Measurements from ENCODE around the gene RCOR2.

Gene RCOR2

DNA sequence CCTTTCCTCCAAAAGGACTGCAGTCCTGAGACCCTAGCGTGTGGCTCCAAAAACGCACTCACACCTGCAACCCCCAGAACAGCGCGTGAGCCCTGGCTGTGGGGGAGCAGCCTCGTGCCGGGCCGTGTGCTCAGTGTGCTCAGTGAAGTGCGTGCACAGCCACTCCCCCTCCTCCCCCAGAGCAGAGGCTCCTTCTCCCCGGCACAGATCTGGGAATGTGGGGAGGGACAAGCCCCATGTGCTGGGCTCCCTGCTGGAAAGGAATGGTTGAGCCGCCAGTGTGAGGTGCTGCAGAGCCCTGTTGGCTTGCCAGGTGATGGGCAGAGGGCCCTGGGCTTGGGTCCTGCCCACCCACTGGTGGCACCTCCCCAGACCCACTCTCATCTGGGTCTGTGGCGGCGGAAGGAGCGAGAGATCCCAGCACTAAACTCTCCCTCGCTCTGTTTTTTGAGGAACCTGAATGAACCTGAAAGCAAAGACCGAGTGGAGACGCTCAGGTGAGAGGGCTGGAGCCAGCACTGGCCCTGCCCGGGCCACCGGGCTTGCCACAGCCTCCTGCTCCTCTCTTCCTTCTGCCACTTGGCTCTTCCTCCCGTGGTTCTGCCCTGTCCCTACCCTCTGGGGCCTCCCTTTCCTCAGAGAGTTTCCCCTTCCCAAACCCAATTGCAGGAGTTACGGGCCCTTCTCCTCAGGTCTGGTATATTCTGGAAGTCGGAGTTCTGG is 9.0 kb downstream of the RCOR2 start:
- no peak for DNase-seq (ENCODE audit: low read depth in 2 of 2)

DNA sequence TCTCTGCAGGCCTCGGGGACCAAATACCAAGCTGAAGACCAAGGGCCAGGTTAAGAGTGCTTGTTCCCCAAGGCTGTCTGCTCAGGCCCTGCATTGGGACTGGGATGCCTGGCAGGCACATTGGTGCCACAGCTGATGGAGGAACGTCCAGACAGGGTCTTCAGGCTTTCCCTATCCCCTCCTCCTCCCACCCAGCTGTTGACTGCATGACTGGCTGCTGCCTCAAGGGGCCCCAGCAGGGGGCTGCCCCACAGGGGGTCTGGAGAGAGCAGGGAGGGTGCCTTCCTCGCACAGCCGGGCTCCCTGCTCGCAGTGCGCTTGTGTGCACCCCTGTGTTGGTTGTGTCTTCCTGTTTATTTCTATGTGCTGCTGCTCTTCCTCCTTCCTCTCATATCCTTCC is 9.9 kb downstream of the RCOR2 start:
- no peak for DNase-seq (ENCODE audit: low read depth in 2 of 2)

DNA sequence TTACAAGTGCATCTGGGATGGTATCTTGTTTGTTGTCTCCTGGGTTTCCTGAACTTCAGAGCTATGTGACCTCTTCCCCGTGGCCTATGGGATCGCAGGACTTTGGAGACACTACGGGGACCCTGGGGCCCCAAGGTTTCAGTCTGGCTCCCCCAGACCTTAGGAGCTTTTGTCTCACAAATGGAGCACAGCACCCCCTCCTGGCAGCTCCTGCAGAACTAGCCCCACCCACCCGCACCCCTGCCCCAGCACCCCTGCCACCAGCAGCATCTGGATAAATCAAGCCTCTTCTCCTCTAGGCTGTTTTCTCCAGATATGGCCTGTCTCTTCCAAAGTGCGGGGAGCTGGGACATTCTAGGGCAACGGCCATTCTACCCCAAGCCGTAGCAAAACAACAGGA is 10.4 kb downstream of the RCOR2 start:
- DNase-seq (ENCODE audit: low read depth in 2 of 2) = peak; percentile 26 to 32

DNA sequence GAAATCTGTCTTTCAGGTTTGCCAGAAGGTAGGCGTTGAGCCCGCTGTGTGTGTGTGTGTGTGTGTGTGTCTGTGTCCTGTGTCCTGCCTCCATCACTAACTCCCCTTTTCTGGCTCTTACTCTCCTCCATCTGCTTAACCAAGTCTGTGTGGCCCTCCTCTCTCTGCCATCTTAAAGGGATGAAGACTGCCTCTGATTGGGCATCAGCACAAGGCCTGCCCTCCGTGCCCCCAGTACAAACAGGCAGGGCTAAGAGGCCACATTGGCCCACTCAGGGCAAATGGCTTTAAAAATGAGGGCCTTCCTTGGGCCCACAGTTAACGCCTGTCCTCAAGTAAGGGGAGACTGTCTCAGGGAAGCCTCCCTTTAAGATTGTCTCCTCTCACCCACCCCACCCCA is 10.9 kb downstream of the RCOR2 start:
- no peak for DNase-seq (ENCODE audit: low read depth in 2 of 2)

DNA sequence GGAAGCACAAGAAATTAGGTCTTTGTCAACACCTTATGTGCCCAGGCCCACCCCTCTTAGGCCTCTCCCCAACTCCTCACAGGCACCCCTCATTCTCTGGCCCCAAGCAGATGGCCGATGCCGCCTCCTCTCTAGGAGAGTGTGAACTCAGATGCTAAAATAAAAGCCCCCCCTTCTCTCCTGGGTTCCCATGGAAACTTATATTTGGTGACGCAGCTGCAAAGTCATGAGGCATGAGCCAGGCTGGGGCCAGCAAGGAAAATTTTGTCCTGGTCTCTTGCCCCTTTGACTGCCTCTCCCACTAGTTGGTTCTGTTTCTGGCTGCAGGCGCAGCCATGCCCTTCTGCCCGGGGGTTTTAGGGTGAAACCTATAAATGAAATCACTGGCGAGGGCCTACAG is 11.8 kb downstream of the RCOR2 start:
- DNase-seq (ENCODE audit: low read depth in 2 of 2) = no peak

DNA sequence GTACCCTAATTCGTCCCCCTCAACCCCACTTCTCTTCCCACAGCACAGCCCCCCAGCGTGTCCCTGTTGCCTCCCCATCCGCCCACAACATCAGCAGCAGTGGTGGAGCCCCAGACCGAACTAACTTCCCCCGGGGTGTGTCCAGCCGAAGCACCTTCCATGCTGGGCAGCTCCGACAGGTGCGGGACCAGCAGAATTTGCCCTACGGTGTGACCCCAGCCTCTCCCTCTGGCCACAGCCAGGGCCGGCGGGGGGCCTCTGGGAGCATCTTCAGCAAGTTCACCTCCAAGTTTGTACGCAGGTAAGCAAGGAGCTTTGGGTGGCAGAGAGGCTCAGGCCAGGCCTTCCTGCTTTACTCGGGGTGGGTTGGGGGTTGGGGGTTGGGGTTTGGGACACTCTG is 12.2 kb downstream of the RCOR2 start:
- DNase-seq (ENCODE audit: low read depth in 2 of 2) = no peak

DNA sequence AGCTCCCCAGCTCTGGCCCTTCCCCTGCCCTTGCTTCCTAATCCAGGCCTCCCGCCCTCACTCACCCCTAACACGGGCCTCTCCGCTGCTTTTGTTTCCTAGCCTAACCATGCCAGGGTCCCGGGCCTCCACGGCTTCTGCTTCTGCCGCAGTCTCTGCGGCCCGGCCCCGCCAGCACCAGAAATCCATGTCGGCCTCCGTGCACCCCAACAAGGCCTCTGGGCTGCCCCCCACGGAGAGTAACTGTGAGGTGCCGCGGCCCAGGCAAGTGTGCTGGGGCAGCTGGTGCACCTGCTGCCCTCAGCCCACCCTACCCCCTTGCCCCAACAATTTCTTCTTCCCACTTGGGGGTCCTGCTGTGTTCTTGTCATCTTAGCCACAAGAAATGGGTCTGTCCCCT is 13.1 kb downstream of the RCOR2 start:
- DNase-seq (ENCODE audit: low read depth in 2 of 2) = no peak

DNA sequence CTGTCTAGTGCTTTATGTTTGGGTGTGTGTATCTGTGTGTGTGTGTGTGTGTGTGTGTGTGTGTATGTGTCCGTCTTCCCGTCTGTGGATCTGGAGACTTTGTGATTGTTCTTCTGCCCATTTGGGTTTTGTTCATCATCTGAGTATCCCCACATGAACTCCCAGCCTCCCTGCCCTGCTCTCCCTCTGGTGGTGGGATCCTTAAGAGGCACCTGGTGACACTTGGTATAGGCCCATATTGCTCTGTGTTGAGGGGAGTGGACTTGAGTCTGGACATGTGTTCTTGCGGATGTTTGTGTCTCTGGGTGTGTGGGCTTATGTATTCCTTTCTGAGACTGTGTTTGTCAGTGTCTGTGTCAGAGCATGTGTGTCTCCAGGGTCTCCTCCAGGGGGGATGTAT is 15.3 kb downstream of the RCOR2 start:
- DNase-seq (ENCODE audit: low read depth in 2 of 2) = no peak

DNA sequence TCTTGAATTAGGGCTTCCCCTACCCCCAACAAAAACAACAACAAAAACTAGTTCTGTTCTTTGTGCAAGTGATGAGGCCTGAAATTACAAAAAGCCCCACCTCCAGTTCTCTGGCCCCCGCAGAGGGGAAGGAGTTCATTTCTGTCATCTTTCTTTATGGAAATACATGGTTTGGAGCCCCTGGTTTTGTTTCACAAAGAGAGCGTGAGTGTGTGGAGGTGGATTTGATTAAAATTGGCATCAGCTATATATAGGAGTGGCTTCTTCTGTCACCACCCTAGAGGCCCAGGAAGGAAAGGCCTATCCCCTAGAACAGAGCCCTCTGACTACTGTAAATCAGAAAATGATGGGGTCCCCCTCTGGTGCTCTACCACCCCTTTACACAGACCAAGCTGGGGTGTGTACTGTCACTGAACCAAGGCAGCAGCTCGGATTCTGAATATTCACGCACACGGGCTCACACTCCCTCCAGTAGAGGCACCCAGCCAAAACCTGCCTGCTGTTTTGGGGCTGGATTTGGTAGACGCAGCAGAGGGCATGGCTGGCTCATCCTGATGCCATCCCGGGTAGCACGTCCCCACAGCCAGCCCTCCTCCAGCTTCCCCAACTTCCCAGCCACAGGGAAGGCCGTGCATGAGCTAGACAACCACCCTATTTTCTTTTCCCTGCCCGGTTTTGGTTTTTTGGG is 19.4 kb downstream of the RCOR2 start:
- DNase-seq (ENCODE audit: low read depth in 2 of 2) = no peak

DNA sequence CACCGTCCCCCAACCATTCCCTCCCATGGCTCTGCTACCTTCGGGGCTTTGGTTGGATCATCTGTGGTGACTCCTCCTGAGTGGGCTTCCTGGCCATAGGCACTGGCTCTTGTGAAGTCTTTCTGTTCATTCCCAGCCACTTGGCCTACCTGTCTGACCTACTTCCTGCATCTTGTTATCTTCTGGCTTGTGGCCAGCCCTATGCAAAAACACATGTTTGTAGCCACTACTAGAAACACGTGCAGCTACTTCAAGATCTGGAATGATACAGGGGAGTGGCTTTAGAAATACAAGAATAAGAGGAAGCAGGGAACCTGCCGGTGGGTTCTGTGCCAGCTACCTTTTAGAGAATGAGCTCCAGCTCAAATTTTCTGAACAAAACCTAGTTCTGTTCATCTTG is 20.9 kb downstream of the RCOR2 start:
- no peak for DNase-seq (ENCODE audit: low read depth in 2 of 2)

DNA sequence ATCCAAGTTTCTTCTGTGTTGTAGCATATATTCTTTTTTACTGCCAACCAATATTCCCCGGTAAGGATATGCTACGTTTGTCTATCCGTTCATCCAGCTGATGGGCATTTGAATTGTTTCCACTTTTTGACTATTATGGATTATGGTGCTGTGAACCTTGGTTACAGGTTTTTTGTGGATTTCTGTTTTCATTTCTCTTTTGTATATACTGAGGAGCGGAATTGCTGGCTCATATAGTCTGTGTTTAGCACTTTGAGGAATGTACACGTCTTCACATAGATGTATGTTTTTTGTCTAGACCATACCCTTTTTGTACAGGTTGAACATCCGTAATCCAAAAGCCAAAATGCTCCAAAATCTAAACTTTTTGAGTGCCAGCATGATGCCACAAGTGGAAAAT is 23.6 kb downstream of the RCOR2 start:
- no peak for DNase-seq (ENCODE audit: low read depth in 2 of 2)

DNA sequence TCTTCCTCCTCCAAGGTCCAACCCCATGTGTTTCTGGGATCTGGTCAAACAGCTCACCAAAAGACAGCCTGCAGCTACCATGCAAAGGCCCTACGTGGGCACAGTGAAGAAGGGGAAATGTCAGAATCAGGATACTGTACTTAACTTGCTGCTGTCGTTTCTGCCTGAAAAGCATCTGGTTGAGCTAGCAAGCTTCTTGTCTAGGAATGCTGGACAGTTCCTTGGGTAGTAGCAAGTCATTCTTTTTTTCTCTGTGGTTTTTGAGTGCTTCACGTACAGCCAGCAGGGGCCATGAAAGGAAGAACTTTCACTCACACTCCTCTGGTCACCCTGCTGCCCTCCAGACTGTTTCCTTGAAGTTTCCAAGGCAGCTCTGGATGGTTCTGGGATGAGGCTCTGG is 24.7 kb downstream of the RCOR2 start:
- DNase-seq (ENCODE audit: low read depth in 2 of 2) = no peak

DNA sequence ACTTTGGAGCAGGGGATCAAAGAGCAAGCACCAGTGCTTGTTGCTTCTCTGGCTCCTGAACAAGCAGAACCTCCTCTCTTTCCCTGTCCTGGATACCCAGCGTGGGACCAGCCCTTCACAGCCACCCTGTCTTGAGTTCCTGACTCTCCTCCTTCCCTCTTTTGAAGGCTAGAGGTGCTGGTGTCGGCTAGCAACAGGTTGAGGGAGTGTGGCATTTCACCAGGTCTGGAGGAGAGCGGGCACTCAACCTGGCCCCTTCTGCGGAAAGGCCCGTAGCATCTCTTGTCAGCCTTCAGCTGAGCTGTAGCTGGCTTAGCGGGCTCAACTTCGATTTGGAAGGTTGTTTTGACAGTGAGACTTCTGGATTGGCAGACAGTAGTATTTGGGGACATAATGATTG is 26.6 kb downstream of the RCOR2 start:
- no peak for DNase-seq (ENCODE audit: low read depth in 2 of 2)

DNA sequence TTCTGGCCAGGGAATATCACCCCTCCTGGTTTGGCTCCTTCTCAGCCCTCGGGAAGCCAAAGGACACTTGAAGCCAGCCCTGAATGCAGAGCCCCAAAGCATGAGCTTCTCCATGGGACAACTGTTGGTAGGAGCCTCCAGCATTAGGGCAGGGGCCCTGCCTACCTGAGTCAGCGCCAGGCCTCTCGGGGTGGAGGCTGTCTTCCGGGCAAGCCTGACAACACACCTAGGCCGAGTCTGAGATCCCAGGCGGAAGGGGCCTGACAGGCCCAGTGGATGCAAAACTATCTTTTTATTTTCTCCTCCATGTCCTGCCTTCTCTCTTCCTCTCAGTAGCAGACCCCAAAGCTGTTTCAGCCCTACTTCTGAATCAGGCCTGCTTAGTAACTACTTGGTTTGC is 27.6 kb downstream of the RCOR2 start:
- no peak for DNase-seq (ENCODE audit: low read depth in 2 of 2)

DNA sequence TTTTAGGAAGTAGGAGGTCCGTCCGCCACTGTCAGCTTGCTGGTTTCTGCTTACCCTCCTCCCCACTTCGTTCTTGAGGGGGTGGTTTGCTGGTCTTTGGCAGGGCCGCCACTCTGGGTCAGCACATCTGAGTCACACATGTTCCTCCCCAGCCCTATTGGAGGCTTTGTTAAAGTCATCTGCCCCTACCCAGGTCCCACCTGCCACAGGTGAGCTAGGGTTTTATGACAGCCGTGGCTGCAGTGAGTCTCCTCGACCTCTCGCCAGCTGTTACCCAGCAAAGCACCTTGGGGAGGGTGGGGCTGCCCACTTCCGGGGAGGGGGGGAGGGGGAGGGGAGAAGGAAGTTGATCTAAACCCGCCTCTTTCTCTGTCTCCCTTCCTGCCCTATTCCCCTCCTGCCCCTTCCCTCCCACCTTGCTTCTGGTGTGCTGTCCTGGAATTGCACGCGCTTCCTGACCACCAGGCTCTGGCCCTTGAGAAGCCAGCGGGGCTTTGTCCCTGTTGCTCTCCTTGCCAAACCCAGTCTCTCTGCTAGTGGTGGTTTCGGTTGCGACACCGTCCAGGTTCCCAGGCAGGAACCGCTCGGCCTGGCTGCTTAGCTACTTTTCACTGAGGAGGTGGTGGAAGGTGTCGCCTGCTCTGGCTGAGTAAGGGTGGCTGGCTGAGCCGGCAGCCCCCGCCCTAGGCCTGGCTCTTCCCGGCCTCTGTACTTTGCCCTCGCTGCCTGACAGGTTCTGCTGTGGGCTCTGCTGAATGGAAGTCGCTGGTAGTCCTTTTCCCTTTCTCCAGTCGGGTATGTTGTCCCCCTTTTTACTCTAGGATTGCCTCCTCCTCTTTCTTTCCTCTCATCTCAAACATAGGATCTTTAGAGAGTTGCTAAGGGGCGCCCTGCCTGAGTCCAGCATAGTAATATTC is 28.5 kb downstream of the RCOR2 start:
- DNase-seq (ENCODE audit: low read depth in 2 of 2) = peak; percentile 21 to 33

DNA sequence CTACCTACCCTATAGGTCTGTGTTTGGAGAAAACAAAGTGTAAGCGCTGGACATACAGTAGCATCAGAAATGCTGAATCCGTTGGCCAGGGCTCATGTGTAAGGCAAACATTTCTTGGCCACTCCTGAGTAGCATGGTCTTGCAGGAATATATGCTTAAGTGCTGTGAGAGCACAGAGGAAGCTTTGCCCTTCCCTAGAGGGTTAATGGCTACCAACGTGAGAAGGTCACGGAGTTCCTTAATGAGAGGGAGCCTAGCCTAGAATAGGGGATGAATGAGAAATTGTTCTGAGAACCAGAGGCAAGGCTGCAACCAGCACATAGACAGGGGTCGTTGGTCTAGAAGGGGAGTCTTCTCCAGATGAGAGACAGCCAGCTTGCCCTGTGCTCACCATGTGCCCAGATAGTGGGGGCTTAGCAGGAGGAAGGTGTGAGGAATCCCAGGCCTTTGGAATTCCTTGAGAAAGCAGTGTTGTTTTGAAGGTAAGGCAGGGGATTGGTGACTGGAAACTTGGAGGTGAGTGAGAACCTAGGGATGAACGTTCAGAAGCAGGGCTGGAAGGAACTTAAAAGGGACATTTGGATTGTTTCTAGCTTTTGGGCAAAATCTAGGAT is 29.5 kb downstream of the RCOR2 start:
- DNase-seq (ENCODE audit: low read depth in 2 of 2) = no peak

DNA sequence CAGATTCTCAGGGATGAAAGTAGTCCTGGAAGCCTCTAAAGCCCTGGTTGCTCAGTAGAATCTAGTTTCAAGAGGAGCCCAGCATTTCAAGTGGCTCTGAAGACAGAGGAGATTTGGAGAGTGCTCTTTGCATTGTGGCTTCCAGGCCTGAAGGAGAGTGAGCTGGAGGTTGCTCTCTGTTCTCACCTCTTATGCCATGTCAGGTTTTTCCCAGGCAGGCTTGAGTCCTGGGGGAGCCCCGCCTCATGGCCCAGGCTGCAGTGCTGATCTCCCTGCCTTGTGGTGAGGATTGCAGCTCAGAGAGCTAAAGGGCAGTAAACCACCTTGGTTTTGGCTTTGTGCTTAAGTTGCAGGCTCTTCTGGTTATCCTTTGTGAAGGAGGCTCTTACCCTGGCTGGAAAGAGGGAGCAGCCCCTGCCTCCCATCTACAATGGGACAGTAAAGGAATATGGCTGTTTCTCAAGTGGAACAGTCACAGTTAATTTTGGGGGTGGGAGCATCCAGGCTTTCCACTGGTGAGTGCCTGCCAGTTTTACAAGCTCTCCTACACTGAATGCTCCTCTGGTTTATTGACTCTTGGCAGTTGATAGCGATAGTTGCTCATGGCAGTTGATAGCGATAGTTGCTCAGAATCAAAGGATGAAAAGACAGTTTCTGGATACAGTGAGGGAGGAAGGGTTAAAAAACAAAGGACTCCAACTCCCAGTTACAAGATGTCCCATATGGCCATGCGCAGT is 32.6 kb downstream of the RCOR2 start:
- DNase-seq (ENCODE audit: low read depth in 2 of 2) = no peak

DNA sequence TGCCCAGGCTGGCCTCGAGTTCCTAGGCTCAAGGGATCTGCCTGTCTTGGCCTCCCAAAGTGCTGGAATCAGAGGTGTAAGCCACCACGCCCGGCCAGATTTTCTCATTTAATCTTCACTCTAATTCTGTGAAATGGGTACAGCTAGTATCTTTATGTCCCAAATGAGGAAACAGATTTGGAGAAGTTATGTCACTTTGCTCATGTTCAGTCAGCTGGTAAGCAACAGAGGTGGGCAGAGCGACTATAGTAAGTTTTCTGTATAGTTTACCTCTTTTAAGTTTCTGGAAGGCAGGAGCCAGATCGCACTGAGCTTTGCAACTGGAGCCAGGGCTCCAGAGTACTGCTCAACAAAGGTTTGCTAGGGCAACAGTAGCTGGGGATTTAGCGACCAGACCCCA is 33.2 kb downstream of the RCOR2 start:
- DNase-seq (ENCODE audit: low read depth in 2 of 2) = no peak

DNA sequence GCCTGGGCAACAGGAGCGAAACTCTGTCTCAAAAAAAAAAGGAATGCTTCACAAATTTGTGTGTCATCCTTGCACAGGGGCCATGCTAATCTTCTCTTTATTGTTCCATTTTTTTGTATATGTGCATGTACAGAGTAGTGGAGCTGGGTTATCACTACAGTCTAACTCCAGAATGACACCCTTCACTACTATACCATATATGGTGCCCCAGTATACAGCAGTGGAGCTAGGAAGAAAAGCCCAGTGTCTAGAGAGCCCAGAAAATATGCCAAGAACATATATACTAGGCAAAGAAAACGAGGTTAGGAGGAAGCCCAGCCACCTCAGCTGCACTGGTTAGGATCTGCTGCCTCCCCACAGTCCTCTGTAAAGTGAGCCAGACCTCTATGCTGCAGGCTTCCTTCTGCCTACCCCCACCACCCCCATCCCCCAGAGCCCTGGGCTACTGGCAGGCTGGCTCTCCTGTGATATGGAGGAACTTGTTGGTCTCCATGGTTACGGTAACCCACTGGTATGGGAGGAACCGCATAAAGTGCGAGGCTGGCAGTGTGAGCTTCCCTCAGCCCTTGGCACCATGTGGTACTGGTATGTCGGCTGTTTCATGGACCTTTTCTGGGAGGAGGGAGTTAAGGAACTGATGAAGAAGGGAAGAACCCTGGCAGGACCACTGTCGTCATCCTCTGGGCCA is 34.3 kb downstream of the RCOR2 start:
- DNase-seq (ENCODE audit: low read depth in 2 of 2) = no peak

DNA sequence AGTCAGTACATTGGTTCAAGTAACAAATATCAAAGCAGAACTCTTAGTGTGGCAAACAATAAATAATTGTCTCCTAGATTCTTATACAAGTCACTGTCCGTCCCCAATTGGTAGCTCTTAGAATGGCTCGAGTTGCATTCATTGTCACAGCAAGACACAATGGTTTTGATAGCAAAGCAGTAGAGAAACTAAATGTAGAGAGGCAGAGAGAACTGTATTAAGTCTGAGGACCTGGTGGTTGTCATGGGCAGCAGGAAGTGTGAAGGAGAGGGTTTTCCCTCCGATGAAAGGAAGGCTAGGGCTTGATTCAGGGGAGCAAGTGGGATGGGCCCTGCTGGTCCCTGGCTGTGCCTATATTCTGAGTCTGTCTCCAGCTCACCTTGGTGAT is 36.6 kb downstream of the RCOR2 start:
- DNase-seq (ENCODE audit: low read depth in 2 of 2) = no peak
